ENCODE data around the gene DDX17. TPM values are rescaled to one million over a fixed set of nuclear protein-coding genes. Genes with fewer than 3 reads are reported as not detected.

Gene DDX17
- total RNA-seq, 3 donors from 2014 or later (not counting 1 experiment from before 2014, with no cell fraction given): 571 to 752 (median 578) TPM

GRCh38 chr22:38453996-38454352 is 52.1 kb downstream of the DDX17 start:
- no peaks in the 10 kb centered on the region for H3K9me3 Mint-ChIP-seq
- Histone ChIP-seq H3K9me3 (ENCODE audit: control insufficient read depth, insufficient read depth, low read length) (no peaks in the 10 kb centered on the region), H3K4me3 (ENCODE audit: low read length) (no peak overlapping the region), H3K27me3 (ENCODE audit: control insufficient read depth, insufficient read depth, low read length) (peaks cover 27% of the 10 kb centered on the region), H3K36me3 (ENCODE audit: control insufficient read depth, insufficient read depth, low read length) (no peaks in the 10 kb centered on the region), H3K4me1 (ENCODE audit: control insufficient read depth, insufficient read depth, low read length) (peaks cover 7% of the 10 kb centered on the region), H3K27ac (ENCODE audit: low read length) (no peak overlapping the region)
- 23% methylated on average over 3 of the region's 3 CpGs for WGBS (ENCODE audit: insufficient coverage)
- H3K27me3 Mint-ChIP-seq (ENCODE audit: low read depth in 2 of 2): peaks cover 52 to 60% of the 10 kb centered on the region in 2 donors
- H3K4me3 Mint-ChIP-seq: no peak overlapping the region
- TF ChIP-seq CTCF (IDR thresholded peaks at IDR 0.05): no peak
- H3K36me3 Mint-ChIP-seq: no peaks in the 10 kb centered on the region
- no peak overlapping the region for H3K27ac Mint-ChIP-seq
- intact Hi-C loops (cut with micrococcal nuclease): no loop called here
- ATAC-seq: no peak
- DNase-seq: no peak
- peaks cover 4 to 10% of the 10 kb centered on the region in 2 donors for H3K4me1 Mint-ChIP-seq

GRCh38 chr22:38453066-38453672 is 52.9 kb downstream of the DDX17 start:
- H3K27ac Mint-ChIP-seq: no peak overlapping the region
- 91% methylated on average over 11 of the region's 11 CpGs for WGBS (ENCODE audit: insufficient coverage)
- ATAC-seq (no peak), DNase-seq (no peak)
- Histone ChIP-seq H3K36me3 (ENCODE audit: control insufficient read depth, insufficient read depth, low read length) (no peaks in the 10 kb centered on the region), H3K4me1 (ENCODE audit: control insufficient read depth, insufficient read depth, low read length) (peaks cover 7% of the 10 kb centered on the region), H3K4me3 (ENCODE audit: low read length) (no peak overlapping the region), H3K9me3 (ENCODE audit: control insufficient read depth, insufficient read depth, low read length) (no peaks in the 10 kb centered on the region), H3K27ac (ENCODE audit: low read length) (no peak overlapping the region), H3K27me3 (ENCODE audit: control insufficient read depth, insufficient read depth, low read length) (peaks cover 27% of the 10 kb centered on the region)
- H3K27me3 Mint-ChIP-seq (ENCODE audit: low read depth in 2 of 2): peaks cover 49 to 53% of the 10 kb centered on the region in 2 donors
- peaks cover 4 to 10% of the 10 kb centered on the region in 2 donors for H3K4me1 Mint-ChIP-seq
- no peaks in the 10 kb centered on the region for H3K36me3 Mint-ChIP-seq
- no peak overlapping the region for H3K4me3 Mint-ChIP-seq
- H3K9me3 Mint-ChIP-seq: no peaks in the 10 kb centered on the region
- intact Hi-C loops (cut with micrococcal nuclease): no loop called here
- TF ChIP-seq CTCF (IDR thresholded peaks at IDR 0.05): no peak

- H3K4me3 ChIP-seq (ENCODE audit: low read length): no peak overlapping the region
- WGBS (ENCODE audit: insufficient coverage): 71% methylated on average over 25 of the region's 25 CpGs
- Mint-ChIP-seq H3K4me3 (no peak overlapping the region), H3K27me3 (ENCODE audit: low read depth in 2 of 2) (peaks cover 44 to 47% of the 10 kb centered on the region in 2 donors), H3K9me3 (no peaks in the 10 kb centered on the region), H3K4me1 (peaks cover 4 to 10% of the 10 kb centered on the region in 2 donors), H3K27ac (no peak overlapping the region), H3K36me3 (no peaks in the 10 kb centered on the region)
- H3K27me3 ChIP-seq (ENCODE audit: control insufficient read depth, insufficient read depth, low read length): peaks cover 27% of the 10 kb centered on the region
- no peaks in the 10 kb centered on the region for H3K36me3 ChIP-seq (ENCODE audit: control insufficient read depth, insufficient read depth, low read length)
- intact Hi-C loops (cut with micrococcal nuclease): no loop called here
- no peak for ATAC-seq
- H3K4me1 ChIP-seq (ENCODE audit: control insufficient read depth, insufficient read depth, low read length): peaks cover 7% of the 10 kb centered on the region
- H3K9me3 ChIP-seq (ENCODE audit: control insufficient read depth, insufficient read depth, low read length): no peaks in the 10 kb centered on the region
- DNase-seq: no peak
- H3K27ac ChIP-seq (ENCODE audit: low read length): no peak overlapping the region
- no peak for TF ChIP-seq CTCF (IDR thresholded peaks at IDR 0.05)
Observed at GRCh38 chr22:38452373-38453065, 53.6 kb downstream of the DDX17 start.
